ENCODE data around the gene PLCB4. TPM values are rescaled to one million over a fixed set of nuclear protein-coding genes. Genes with fewer than 3 reads are reported as not detected.

PLCB4 gene
- total RNA-seq, 1 experiment from 2014 or later = 12.9 TPM

GRCh38 chr20:9110916-9111432 is 42.1 kb downstream of the PLCB4 start:
- Mint-ChIP-seq H3K4me3 (ENCODE audit: low read depth, unreplicated experiment) (no peak overlapping the region), H3K27me3 (ENCODE audit: unreplicated experiment) (no peaks in the 10 kb centered on the region), H3K4me1 (ENCODE audit: low read depth, unreplicated experiment) (no peaks in the 10 kb centered on the region), H3K36me3 (ENCODE audit: insufficient read depth, unreplicated experiment) (no peaks in the 10 kb centered on the region), H3K9me3 (ENCODE audit: low read depth, unreplicated experiment) (no peaks in the 10 kb centered on the region), H3K27ac (ENCODE audit: unreplicated experiment) (no peak overlapping the region)
- TF ChIP-seq, protein P1, sequence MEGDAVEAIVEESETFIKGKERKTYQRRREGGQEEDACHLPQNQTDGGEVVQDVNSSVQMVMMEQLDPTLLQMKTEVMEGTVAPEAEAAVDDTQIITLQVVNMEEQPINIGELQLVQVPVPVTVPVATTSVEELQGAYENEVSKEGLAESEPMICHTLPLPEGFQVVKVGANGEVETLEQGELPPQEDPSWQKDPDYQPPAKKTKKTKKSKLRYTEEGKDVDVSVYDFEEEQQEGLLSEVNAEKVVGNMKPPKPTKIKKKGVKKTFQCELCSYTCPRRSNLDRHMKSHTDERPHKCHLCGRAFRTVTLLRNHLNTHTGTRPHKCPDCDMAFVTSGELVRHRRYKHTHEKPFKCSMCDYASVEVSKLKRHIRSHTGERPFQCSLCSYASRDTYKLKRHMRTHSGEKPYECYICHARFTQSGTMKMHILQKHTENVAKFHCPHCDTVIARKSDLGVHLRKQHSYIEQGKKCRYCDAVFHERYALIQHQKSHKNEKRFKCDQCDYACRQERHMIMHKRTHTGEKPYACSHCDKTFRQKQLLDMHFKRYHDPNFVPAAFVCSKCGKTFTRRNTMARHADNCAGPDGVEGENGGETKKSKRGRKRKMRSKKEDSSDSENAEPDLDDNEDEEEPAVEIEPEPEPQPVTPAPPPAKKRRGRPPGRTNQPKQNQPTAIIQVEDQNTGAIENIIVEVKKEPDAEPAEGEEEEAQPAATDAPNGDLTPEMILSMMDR (IDR thresholded peaks at IDR 0.05; ENCODE audit: unreplicated experiment) = no peak
- intact Hi-C loops (cut with micrococcal nuclease; ENCODE audit: unreplicated experiment) = no loop called here
- CTCF ChIA-PET = no interaction called here
- no TSS peak for BruUV-seq (replicated peaks)
- DNase-seq = no peak

GRCh38 chr20:9112541-9113515 is 43.9 kb downstream of the PLCB4 start:
- TF ChIP-seq, protein P1 (IDR thresholded peaks at IDR 0.05; ENCODE audit: unreplicated experiment) = no peak
- Mint-ChIP-seq H3K36me3 (ENCODE audit: insufficient read depth, unreplicated experiment) (no peaks in the 10 kb centered on the region), H3K4me3 (ENCODE audit: low read depth, unreplicated experiment) (no peak overlapping the region), H3K4me1 (ENCODE audit: low read depth, unreplicated experiment) (no peaks in the 10 kb centered on the region), H3K9me3 (ENCODE audit: low read depth, unreplicated experiment) (no peaks in the 10 kb centered on the region), H3K27me3 (ENCODE audit: unreplicated experiment) (no peaks in the 10 kb centered on the region), H3K27ac (ENCODE audit: unreplicated experiment) (no peak overlapping the region)
- intact Hi-C loops (cut with micrococcal nuclease; ENCODE audit: unreplicated experiment) = no loop called here
- DNase-seq = no peak
- no TSS peak for BruUV-seq (replicated peaks)
- CTCF ChIA-PET = interaction anchor here (0.6 kb wide), 2 partner anchors 253 to 353 kb away, joined by 3 read pairs; no protein-coding TSS in a partner anchor

- DNase-seq = no peak
- H3K4me1 Mint-ChIP-seq (ENCODE audit: low read depth, unreplicated experiment) = no peaks in the 10 kb centered on the region
- H3K36me3 Mint-ChIP-seq (ENCODE audit: insufficient read depth, unreplicated experiment) = no peaks in the 10 kb centered on the region
- TF ChIP-seq, protein P1 (IDR thresholded peaks at IDR 0.05; ENCODE audit: unreplicated experiment) = no peak
- intact Hi-C loops (cut with micrococcal nuclease; ENCODE audit: unreplicated experiment) = no loop called here
- CTCF ChIA-PET = no interaction called here
- no peaks in the 10 kb centered on the region for H3K27me3 Mint-ChIP-seq (ENCODE audit: unreplicated experiment)
- H3K4me3 Mint-ChIP-seq (ENCODE audit: low read depth, unreplicated experiment) = no peak overlapping the region
- no TSS peak for BruUV-seq (replicated peaks)
- H3K9me3 Mint-ChIP-seq (ENCODE audit: low read depth, unreplicated experiment) = no peaks in the 10 kb centered on the region
- no peak overlapping the region for H3K27ac Mint-ChIP-seq (ENCODE audit: unreplicated experiment)
Observed at GRCh38 chr20:9114709-9115108, 45.8 kb downstream of the PLCB4 start.

DNA sequence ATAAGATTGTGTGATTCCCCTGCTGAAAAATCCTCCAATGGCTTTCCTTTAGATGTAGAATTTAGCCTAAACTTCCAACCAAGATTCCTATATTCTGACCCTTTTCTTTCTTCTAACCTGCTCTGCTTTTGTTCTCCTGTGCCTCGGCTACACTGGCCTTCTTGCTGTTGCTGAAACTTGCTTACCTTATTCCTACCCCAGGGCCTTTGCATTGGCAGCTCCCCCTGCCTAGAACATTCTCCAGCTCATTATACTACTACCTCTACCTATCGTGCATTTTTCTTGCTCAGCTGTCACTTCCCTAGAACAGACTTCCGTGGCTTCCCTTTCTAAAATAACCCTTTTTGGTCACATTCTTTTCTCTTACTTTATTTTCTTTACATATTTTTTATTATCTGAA is 48.7 kb downstream of the PLCB4 start:
- no peaks in the 10 kb centered on the region for H3K9me3 Mint-ChIP-seq (ENCODE audit: low read depth, unreplicated experiment)
- no peaks in the 10 kb centered on the region for H3K27me3 Mint-ChIP-seq (ENCODE audit: unreplicated experiment)
- H3K4me1 Mint-ChIP-seq (ENCODE audit: low read depth, unreplicated experiment) = peaks cover 11% of the 10 kb centered on the region
- DNase-seq = no peak
- intact Hi-C loops (cut with micrococcal nuclease; ENCODE audit: unreplicated experiment) = no loop called here
- no peak overlapping the region for H3K4me3 Mint-ChIP-seq (ENCODE audit: low read depth, unreplicated experiment)
- H3K27ac Mint-ChIP-seq (ENCODE audit: unreplicated experiment) = no peak overlapping the region
- no TSS peak for BruUV-seq (replicated peaks)
- no peaks in the 10 kb centered on the region for H3K36me3 Mint-ChIP-seq (ENCODE audit: insufficient read depth, unreplicated experiment)
- TF ChIP-seq, protein P1 (IDR thresholded peaks at IDR 0.05; ENCODE audit: unreplicated experiment) = no peak
- CTCF ChIA-PET = no interaction called here
